HG03442 (cell line): ENCODE measurements around the gene ALDH3A1.

ENCODE experiments used
- ATAC-seq: cut with Tn5 transposase; IDR thresholded peaks from one replicate; pipeline ENCODE4 v1.9.1; 2021; ENCODE audit warnings: mild to moderate bottlenecking, moderate library complexity; ENCODE audit not compliant: unreplicated experiment

The ALDH3A1 gene

GRCh38 chr17:19720631-19721426 lies 27.3 kb downstream of the ALDH3A1 start:
- ATAC-seq = no peak

- no peak for ATAC-seq
Observed at GRCh38 chr17:19720210-19720475, 28.0 kb downstream of the ALDH3A1 start.

- ATAC-seq = no peak
Observed at GRCh38 chr17:19719355-19720209, 28.5 kb downstream of the ALDH3A1 start.

GRCh38 chr17:19718613-19719354 lies 29.3 kb downstream of the ALDH3A1 start:
- ATAC-seq = no peak

GRCh38 chr17:19718041-19718612 lies 30.0 kb downstream of the ALDH3A1 start:
- no peak for ATAC-seq

- ATAC-seq = no peak
Observed at GRCh38 chr17:19717411-19717908, 30.6 kb downstream of the ALDH3A1 start.

- no peak for ATAC-seq
Observed at GRCh38 chr17:19717031-19717360, 31.1 kb downstream of the ALDH3A1 start.

- ATAC-seq = no peak
Observed at GRCh38 chr17:19716108-19717030, 31.7 kb downstream of the ALDH3A1 start, which contains the start of gene SLC47A2. Gene SLC47A2 (minus strand): TSS chr17:19716584. CDS start chr17:19716555, 29 bp downstream.

GRCh38 chr17:19714542-19715411 lies 33.3 kb downstream of the ALDH3A1 start:
- ATAC-seq = no peak

- no peak for ATAC-seq
Observed at GRCh38 chr17:19713901-19714361, 34.2 kb downstream of the ALDH3A1 start.

GRCh38 chr17:19713462-19713861 lies 34.6 kb downstream of the ALDH3A1 start:
- no peak for ATAC-seq

GRCh38 chr17:19712436-19713004 lies 35.6 kb downstream of the ALDH3A1 start:
- no peak for ATAC-seq

GRCh38 chr17:19709841-19710240 lies 38.3 kb downstream of the ALDH3A1 start:
- ATAC-seq = no peak

- ATAC-seq = no peak
Observed at GRCh38 chr17:19708431-19709175, 39.5 kb downstream of the ALDH3A1 start.

- no peak for ATAC-seq
Observed at GRCh38 chr17:19707728-19708221, 40.3 kb downstream of the ALDH3A1 start.

- ATAC-seq = no peak
Observed at GRCh38 chr17:19706791-19707727, 41.0 kb downstream of the ALDH3A1 start.
